MV-4-11 (cell line): ENCODE data around the gene ABI3BP.
"Not testable (repeated sequence)": the region's sequence is repeated elsewhere in the genome, so short reads cannot be mapped to it uniquely, and the experiment has no call there.

ENCODE experiments used
- DNase-seq: peaks from one replicate; lab custom pipeline; 2025; lab: John Stamatoyannopoulos, UW

ABI3BP gene

GRCh38 chr3:100993309-100993708, at the start of gene ABI3BP:
Gene ABI3BP (minus strand): TSS chr3:100993421. CDS start chr3:100993384, 37 bp downstream.
- DNase-seq: peak; percentile 27

DNA sequence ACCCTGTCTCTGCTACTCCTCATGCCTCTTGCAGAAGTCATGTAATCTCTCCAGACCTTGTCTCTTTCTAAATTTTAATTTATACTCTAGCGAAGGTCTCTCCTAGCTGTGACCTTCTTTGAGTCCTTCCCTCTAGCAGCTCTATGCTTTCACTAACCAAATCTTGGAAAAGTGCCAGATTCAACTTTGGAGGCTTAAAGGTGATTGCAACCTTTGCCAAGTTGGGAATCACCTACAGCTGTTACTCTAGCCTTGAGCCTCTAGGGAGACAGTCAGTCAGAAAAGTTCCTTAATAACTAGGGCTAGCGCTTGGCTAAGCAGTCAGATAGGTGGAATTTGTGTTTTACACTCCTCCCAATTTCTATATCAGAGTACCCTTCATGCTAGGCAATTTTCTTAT, 46.1 kb upstream of the ABI3BP start:
- no peak for DNase-seq

DNA sequence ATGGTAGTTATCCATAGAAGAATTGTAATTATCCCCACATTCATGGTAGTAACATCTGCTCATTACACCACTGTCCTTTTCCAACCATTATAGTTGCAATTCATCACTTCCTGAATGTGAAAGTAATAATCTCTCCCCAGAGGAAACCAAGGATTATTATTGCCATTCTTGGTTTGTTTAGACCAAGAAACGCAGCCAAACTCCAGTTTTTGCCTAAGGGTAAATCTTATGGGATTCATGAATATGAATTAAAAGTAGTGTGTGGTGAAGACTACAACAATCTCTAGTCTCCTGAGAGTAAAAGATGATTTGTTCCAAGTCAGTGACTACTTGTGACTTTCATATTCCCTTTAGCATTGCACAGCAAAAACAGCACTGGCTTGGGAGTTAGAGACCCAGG, 45.7 kb upstream of the ABI3BP start:
- no peak for DNase-seq

DNA sequence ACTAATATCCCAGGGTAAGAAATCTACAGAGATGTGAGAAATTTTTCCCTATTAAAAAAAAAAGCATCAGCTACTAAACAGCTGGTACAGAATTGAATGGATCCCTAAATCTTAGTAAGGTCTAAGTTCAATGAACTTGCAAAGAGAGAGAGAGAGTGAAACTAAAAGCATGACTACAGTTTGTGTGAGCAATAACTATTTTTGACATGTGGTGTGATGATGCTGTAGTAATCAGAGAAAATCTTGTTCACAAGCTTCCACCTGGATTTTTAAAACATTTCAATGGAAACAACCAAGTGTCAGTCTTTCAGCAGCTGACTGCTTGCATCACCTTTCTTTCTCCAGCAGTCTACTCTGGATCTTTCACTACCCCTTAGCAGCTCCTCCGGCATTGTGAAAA, 45.2 kb upstream of the ABI3BP start:
- DNase-seq: no peak

- no peak for DNase-seq
These were observed 44.4 kb upstream of the ABI3BP start for GRCh38 chr3:101037613-101038012.

- no peak for DNase-seq
These were observed 43.5 kb upstream of the ABI3BP start for GRCh38 chr3:101036676-101037075.

DNA sequence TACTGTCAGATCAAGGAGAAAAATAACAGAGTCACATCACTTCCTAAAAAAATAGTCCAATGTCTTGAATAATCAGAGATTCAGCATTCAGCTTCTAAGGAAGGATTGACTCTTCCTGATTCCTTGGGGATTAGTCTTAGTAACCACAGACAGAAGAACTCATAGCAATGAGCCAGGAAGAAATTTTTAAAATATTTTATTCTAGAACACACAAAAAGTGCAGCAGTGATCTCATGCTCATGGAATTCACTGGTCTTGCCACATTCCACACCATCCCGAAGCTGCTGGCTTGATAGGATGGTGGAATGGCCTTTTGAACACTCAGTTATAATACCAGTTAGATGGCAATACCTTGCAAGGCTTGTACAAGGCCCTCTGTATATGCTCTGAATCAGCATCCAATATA, 43.0 kb upstream of the ABI3BP start:
- DNase-seq: no peak

GRCh38 chr3:101027286-101027685, 34.1 kb upstream of the ABI3BP start:
- DNase-seq: peak; percentile 65

GRCh38 chr3:101026881-101027280, 33.7 kb upstream of the ABI3BP start:
- no peak for DNase-seq

DNA sequence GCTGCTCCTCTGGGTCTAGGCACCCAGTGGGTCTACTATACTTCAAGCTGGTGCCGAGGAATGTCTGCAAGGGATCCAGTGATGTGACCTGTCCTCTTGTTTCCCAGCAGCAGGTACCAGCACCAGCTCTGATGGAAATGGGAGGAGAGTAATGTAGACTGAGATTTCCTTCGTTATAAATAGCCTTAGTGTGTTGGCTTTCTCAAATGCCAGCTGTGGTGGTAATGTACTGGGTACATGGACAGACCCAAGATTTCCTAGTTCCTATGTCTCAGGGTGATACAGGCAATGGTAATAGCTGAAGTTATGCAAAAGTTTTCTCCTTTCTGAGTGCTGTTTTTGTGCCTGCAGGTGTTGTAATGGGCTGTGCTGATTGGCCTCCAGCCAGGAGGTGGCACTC, 33.0 kb upstream of the ABI3BP start:
- DNase-seq: no peak

DNA sequence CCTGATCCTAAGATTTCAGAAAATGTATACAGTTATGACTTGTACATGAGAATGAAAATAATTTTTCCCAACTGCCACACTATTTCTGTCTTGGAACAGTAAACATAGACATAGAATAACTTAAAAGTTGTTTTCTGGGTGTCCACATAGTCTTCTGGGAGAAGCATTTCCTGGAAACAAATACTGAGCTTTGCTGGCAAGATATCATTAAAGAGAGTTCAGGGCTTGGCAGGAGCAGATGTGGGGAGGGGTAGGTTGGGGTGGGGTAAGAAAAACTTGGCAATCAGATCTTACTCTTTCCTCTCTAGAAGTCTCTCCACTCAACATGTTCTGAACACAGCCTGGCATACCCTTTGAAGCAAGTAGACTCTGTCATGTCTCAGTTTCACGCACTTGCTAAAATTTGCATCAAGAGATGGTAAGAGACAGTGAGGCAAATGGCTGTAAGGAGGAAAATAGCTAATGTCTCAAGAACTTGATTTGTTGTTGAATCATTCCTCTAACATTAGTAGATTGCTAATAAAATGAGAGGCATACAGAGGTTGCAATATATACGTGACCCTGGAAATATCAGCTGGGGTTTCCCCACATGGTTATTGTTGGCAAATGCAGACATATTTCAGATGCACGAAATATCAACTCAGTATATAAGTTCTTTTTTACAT, 27.3 kb upstream of the ABI3BP start:
- DNase-seq: no peak

- DNase-seq: no peak
These were observed 23.8 kb upstream of the ABI3BP start for GRCh38 chr3:101017017-101017416.

GRCh38 chr3:101012312-101012711, 19.1 kb upstream of the ABI3BP start:
- DNase-seq: not testable (repeated sequence)

GRCh38 chr3:101011136-101011535, 17.9 kb upstream of the ABI3BP start:
- DNase-seq: no peak

DNA sequence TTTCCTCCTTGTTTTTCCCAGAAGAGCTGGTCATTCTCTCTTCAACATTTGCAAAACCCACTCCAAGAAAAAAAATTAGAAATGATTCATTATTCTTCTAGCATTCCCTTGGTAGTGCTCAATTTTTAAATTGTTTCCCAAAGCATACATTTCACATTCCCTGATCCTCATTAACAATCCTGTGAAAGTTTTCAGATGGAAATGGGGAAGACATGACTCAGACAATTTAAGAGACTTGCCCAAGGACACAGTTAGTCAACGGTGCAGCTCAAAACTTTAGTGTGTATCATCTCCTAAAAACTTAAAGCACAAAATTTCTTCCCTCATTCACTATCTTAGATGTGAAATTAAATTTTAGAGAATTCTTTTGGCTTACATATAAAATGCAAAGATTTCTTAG, 17.1 kb upstream of the ABI3BP start:
- DNase-seq: no peak

- DNase-seq: no peak
These were observed 16.2 kb upstream of the ABI3BP start for GRCh38 chr3:101009386-101009785.

DNA sequence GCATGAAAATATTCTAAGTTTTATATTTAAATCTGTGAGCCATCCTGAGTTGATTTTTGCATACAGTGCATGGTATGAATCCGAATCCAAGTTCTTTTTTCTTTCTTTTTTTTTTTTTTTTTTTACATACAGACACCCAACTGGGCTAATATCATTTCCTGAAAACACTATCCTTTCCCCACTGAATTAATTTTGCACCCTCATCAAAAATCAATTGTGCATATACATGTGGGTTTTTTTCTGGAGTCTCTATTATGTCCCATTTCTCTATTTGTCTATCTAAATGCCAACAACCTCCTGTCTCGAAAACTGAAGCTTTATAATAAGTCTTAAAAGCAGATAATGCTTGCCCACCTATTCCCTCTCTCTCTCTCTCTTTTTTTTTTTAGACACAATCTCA, 5.9 kb upstream of the ABI3BP start:
- DNase-seq: no peak

DNA sequence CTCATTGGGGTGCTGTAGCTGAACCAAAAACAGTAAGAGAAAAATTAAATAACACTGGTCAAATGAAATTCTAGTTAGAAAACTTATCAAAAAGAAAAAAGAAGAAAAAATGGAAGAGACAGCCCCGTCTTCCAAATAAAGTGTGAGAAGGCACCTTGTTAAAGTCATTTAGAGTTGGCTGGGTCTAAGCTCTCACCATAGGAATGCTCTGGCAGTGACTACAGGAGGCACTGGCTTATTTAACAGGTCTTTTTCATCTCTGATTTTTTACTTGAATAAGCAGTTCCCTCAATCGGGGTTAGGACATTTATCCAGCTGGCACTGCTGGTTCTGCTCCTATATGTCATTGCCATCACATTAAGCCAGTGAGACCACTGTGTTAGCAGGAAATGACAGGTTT, 1.6 kb upstream of the ABI3BP start:
- DNase-seq: no peak

DNA sequence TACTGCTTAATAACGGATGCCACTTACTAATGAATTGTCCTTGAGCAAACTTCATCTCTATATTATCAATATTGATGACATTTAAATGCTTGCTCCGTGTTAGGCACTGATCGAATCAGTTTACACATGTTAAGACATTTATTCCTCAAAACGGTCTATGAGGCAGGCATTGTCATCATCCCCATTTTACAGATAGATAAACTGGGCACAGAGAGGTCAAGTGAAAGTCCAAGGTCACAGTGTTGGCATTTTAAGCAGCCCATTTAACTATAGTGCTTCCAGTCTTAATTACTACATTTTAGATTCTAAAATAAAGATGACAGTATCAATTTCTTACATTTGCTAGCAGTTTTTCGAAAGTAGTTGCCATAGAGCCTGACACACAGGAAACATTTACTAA, 966 bp upstream of the ABI3BP start:
- DNase-seq: no peak

GRCh38 chr3:100992231-100993012, 799 bp downstream of the ABI3BP start:
- DNase-seq: no peak

- no peak for DNase-seq
These were observed 5.1 kb downstream of the ABI3BP start for GRCh38 chr3:100988080-100988479.

DNA sequence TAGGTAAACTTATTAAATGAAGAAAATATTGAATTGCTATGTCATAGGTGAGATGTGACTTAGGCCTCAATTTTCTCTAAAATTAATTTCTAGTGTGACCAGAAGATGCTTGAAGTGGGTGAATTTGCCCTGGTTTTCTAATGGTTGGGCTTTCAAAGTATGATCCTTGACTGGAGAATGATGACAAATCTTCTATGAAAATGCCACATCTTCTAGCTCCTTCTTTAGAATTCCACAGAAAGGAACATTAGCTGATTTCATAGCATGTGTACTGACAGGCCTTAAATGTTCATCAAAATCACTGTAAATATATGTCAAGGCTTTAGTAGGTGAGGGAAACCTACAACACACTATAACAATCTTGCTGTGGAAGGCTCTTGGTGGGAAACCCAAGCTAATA, 8.9 kb downstream of the ABI3BP start:
- DNase-seq: no peak

DNA sequence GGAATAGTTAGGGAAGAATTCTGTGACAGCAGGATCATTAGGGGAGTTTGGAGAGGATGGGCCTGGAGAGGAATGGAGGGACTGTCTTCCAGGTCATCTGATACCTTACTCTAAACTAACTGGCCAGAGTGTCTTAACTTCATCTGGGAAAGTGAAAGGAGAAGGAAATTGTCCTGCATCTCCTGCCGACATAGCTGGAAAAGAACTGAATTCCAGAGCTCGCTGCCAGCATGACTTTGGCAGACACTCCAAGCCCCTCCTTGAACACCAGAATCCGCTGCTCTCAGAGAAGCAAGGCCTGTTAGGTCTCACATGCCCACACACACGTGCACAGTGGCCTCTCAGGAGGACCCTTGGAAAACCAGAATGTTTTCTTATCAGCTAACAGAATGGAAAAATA, 10.5 kb downstream of the ABI3BP start:
- no peak for DNase-seq
